WTC11 (cell line): Measurements from ENCODE around the gene KCNK18. TPM values are rescaled to one million over a fixed set of nuclear protein-coding genes. Genes with fewer than 3 reads are reported as not detected.

Experiments used
- ATAC-seq: fragments of 200-7000 bp; cut with Tn5 transposase; 2 replicates; pipeline ENCODE4 v1.10.0; 2021; ENCODE audit warnings: mild to moderate bottlenecking, moderate library complexity
- CTCF ChIA-PET: fragments of 300-600 bp; sonication (Branson Sonifier 250); formaldehyde crosslinking; loops from one replicate; lab custom pipeline; 2021; ENCODE audit warnings: antibody characterized with exemption; lab: Charles Lee
- POLR2A ChIA-PET: fragments of 350-600 bp; sonication (Branson Sonifier 250); formaldehyde crosslinking; loops from one replicate; lab custom pipeline; 2021; ENCODE audit warnings: antibody characterized with exemption; lab: Charles Lee
- DNase-seq: peaks from one replicate; pipeline ENCODE4 v3.0.0; 2021; ENCODE audit warnings: low spot score
- H3K27ac Mint-ChIP-seq: 2 replicates; pipeline ENCODE4 v1.8.0; 2021; ENCODE audit warnings: mixed read lengths
- H3K27me3 Mint-ChIP-seq: 2 replicates; pipeline ENCODE4 v1.8.0; 2021; ENCODE audit warnings: low read depth, mild to moderate bottlenecking, moderate library complexity, mixed read lengths
- H3K36me3 Mint-ChIP-seq: 2 replicates; pipeline ENCODE4 v1.8.0; 2021; ENCODE audit warnings: mixed read lengths
- H3K4me1 Mint-ChIP-seq: 2 replicates; pipeline ENCODE4 v1.8.0; 2022; ENCODE audit warnings: mixed read lengths
- H3K4me3 Mint-ChIP-seq: 2 replicates; pipeline ENCODE4 v1.8.0; 2021; ENCODE audit warnings: mild to moderate bottlenecking, moderate library complexity, mixed read lengths
- H3K9me3 Mint-ChIP-seq: 2 replicates; pipeline ENCODE4 v1.8.0; 2021; ENCODE audit warnings: mixed read lengths
- GABPB1 ChIP-seq: sonication (generic); formaldehyde crosslinking; IDR thresholded peaks from 2 replicates; pipeline ENCODE4 v1.8.1; 2023; ENCODE audit warnings: mild to moderate bottlenecking, missing genetic modification reagents
- MXD4 ChIP-seq: fragments of 250-450 bp; sonication (Bioruptor Pico); IDR thresholded peaks from 2 replicates; pipeline ENCODE4 v1.8.0; 2021; ENCODE audit warnings: mild to moderate bottlenecking, moderate library complexity, borderline replicate concordance
- NFYB ChIP-seq: sonication (generic); formaldehyde crosslinking; conservative IDR thresholded peaks from 2 replicates; pipeline ENCODE4 v1.8.0; 2022; ENCODE audit warnings: low read depth, missing genetic modification reagents
- SOX15 ChIP-seq: fragments of 250-450 bp; sonication (Bioruptor Pico); IDR thresholded peaks from 2 replicates; pipeline ENCODE4 v1.9.0; 2021; ENCODE audit warnings: mild to moderate bottlenecking
- TCF7 ChIP-seq: sonication (generic); formaldehyde crosslinking; IDR thresholded peaks from 2 replicates; pipeline ENCODE4 v1.8.0; 2022; ENCODE audit warnings: mild to moderate bottlenecking, low read depth, missing genetic modification reagents, moderate library complexity
- ZNF263 ChIP-seq: sonication (generic); formaldehyde crosslinking; IDR thresholded peaks from 2 replicates; pipeline ENCODE4 v1.8.1; 2022; ENCODE audit warnings: low read depth, mild to moderate bottlenecking, moderate library complexity, missing genetic modification reagents
- total RNA-seq: library from RNA; stranded (reverse); gene quantifications from 3 replicates; pipeline ENCODE4 v1.2.3, GENCODE V29; 2021
- TF ChIP-seq, protein P1 (sequence below): sonication (generic); formaldehyde crosslinking; IDR thresholded peaks from 2 replicates; pipeline ENCODE4 v1.8.0; 2022; ENCODE audit warnings: missing genetic modification reagents
- TF ChIP-seq, protein P2 (sequence below): sonication (generic); formaldehyde crosslinking; IDR thresholded peaks from 2 replicates; pipeline ENCODE4 v1.8.0; 2023; ENCODE audit warnings: missing genetic modification reagents, mild to moderate bottlenecking, borderline replicate concordance
- TF ChIP-seq, protein P3 (sequence below): fragments of 250-450 bp; sonication (Bioruptor Pico); IDR thresholded peaks from 2 replicates; pipeline ENCODE4 v1.9.0; 2021; ENCODE audit warnings: moderate library complexity, mild to moderate bottlenecking, inconsistent platforms, borderline replicate concordance
- TF ChIP-seq, protein P4 (sequence below): sonication (generic); formaldehyde crosslinking; IDR thresholded peaks from 2 replicates; pipeline ENCODE4 v1.8.0; 2023; ENCODE audit warnings: mild to moderate bottlenecking, missing genetic modification reagents
- TF ChIP-seq, protein P5 (sequence below): sonication (generic); formaldehyde crosslinking; IDR thresholded peaks from 2 replicates; pipeline ENCODE4 v1.8.0; 2022; ENCODE audit warnings: mild to moderate bottlenecking, missing genetic modification reagents
- TF ChIP-seq, protein P6 (sequence below): fragments of 250-450 bp; sonication (Bioruptor Pico); IDR thresholded peaks from 2 replicates; pipeline ENCODE4 v1.9.0; 2021; ENCODE audit warnings: mild to moderate bottlenecking
- TF ChIP-seq, protein P7 (sequence below): sonication (generic); formaldehyde crosslinking; IDR thresholded peaks from 2 replicates; pipeline ENCODE4 v1.8.0; 2022; ENCODE audit warnings: mild to moderate bottlenecking, missing genetic modification reagents

KCNK18 gene
- total RNA-seq, 1 experiment from 2014 or later: not detected

DNA sequence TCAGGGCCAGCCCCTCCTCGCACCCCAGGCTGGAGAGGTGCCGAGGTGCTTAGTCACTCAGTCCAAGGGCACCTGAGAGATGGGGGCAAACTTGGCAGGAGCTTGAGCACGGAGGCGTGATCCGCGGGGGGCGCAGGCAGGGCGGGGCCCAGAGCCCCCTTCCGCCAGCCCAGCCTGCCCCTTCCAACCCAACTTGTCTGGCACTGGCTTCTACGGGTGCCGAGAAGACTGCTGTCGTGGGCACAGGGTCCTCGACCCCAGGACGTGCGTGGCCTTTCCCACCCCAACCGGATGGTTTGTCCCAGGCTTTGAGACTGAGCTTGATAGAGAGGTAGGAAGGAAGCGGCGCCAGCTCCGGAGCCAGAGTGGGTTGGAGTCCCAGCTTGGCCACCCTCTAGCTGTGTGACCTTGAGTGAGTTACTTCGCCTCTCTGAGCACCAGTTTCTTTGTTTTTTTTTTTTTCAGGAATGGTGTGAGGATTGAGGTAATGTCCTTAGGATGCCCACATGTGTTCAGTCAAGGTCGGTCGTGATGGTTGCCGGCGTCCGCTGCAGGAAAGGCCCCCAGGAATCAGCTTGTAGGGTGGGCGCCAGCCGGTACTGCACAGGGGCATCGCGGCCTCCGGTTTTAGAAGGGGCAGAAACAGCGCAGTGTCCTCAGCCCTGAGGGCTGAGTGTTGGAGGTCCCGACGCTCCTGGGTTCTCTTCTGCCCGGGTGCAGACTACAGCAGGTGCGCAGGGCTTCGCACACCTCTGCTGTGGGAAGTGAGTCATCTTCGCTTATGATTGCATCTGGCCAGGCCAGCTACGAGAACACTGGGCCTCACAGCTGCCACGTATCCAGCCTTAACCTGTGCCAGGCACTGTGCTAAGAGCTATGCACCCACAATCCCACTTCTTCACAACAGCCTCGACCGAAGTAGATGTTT is 30.6 kb upstream of the KCNK18 start (continued):
- TF ChIP-seq, protein P1, sequence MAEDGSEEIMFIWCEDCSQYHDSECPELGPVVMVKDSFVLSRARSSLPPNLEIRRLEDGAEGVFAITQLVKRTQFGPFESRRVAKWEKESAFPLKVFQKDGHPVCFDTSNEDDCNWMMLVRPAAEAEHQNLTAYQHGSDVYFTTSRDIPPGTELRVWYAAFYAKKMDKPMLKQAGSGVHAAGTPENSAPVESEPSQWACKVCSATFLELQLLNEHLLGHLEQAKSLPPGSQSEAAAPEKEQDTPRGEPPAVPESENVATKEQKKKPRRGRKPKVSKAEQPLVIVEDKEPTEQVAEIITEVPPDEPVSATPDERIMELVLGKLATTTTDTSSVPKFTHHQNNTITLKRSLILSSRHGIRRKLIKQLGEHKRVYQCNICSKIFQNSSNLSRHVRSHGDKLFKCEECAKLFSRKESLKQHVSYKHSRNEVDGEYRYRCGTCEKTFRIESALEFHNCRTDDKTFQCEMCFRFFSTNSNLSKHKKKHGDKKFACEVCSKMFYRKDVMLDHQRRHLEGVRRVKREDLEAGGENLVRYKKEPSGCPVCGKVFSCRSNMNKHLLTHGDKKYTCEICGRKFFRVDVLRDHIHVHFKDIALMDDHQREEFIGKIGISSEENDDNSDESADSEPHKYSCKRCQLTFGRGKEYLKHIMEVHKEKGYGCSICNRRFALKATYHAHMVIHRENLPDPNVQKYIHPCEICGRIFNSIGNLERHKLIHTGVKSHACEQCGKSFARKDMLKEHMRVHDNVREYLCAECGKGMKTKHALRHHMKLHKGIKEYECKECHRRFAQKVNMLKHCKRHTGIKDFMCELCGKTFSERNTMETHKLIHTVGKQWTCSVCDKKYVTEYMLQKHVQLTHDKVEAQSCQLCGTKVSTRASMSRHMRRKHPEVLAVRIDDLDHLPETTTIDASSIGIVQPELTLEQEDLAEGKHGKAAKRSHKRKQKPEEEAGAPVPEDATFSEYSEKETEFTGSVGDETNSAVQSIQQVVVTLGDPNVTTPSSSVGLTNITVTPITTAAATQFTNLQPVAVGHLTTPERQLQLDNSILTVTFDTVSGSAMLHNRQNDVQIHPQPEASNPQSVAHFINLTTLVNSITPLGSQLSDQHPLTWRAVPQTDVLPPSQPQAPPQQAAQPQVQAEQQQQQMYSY (CRISPR knock-in tag): no peak
- TF ChIP-seq, all 79 proteins: peak for 0

DNA sequence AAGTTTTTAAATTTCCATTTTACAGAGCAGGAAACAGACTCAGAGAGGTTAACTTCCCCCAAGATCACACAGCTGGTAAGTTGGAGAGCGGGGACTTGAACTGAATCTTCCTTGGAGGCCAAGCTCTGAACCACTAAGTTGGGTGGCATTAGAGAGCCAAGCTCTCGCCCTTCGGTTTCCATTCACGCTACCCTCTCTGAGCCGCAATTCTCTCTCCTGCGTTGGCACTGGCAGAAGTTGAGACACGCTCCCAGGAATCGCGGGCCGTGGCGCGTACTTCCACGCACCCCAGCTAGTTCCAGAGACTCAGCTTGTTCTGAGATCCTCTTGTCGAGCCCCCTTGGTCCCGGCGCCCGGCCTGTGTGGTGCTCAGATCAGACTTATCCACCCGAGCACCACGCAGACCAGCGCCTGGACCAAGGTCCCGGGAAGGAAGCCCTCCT is 29.9 kb upstream of the KCNK18 start:
- TF ChIP-seq, protein P2, sequence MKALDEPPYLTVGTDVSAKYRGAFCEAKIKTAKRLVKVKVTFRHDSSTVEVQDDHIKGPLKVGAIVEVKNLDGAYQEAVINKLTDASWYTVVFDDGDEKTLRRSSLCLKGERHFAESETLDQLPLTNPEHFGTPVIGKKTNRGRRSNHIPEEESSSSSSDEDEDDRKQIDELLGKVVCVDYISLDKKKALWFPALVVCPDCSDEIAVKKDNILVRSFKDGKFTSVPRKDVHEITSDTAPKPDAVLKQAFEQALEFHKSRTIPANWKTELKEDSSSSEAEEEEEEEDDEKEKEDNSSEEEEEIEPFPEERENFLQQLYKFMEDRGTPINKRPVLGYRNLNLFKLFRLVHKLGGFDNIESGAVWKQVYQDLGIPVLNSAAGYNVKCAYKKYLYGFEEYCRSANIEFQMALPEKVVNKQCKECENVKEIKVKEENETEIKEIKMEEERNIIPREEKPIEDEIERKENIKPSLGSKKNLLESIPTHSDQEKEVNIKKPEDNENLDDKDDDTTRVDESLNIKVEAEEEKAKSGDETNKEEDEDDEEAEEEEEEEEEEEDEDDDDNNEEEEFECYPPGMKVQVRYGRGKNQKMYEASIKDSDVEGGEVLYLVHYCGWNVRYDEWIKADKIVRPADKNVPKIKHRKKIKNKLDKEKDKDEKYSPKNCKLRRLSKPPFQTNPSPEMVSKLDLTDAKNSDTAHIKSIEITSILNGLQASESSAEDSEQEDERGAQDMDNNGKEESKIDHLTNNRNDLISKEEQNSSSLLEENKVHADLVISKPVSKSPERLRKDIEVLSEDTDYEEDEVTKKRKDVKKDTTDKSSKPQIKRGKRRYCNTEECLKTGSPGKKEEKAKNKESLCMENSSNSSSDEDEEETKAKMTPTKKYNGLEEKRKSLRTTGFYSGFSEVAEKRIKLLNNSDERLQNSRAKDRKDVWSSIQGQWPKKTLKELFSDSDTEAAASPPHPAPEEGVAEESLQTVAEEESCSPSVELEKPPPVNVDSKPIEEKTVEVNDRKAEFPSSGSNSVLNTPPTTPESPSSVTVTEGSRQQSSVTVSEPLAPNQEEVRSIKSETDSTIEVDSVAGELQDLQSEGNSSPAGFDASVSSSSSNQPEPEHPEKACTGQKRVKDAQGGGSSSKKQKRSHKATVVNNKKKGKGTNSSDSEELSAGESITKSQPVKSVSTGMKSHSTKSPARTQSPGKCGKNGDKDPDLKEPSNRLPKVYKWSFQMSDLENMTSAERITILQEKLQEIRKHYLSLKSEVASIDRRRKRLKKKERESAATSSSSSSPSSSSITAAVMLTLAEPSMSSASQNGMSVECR: no peak
- TF ChIP-seq, protein P3, sequence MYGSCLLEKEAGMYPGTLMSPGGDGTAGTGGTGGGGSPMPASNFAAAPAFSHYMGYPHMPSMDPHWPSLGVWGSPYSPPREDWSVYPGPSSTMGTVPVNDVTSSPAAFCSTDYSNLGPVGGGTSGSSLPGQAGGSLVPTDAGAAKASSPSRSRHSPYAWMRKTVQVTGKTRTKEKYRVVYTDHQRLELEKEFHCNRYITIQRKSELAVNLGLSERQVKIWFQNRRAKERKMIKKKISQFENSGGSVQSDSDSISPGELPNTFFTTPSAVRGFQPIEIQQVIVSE: no peak
- no peak for TF ChIP-seq MXD4 (CRISPR knock-in tag)
- TF ChIP-seq, protein P4, sequence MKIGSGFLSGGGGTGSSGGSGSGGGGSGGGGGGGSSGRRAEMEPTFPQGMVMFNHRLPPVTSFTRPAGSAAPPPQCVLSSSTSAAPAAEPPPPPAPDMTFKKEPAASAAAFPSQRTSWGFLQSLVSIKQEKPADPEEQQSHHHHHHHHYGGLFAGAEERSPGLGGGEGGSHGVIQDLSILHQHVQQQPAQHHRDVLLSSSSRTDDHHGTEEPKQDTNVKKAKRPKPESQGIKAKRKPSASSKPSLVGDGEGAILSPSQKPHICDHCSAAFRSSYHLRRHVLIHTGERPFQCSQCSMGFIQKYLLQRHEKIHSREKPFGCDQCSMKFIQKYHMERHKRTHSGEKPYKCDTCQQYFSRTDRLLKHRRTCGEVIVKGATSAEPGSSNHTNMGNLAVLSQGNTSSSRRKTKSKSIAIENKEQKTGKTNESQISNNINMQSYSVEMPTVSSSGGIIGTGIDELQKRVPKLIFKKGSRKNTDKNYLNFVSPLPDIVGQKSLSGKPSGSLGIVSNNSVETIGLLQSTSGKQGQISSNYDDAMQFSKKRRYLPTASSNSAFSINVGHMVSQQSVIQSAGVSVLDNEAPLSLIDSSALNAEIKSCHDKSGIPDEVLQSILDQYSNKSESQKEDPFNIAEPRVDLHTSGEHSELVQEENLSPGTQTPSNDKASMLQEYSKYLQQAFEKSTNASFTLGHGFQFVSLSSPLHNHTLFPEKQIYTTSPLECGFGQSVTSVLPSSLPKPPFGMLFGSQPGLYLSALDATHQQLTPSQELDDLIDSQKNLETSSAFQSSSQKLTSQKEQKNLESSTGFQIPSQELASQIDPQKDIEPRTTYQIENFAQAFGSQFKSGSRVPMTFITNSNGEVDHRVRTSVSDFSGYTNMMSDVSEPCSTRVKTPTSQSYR (CRISPR knock-in tag): no peak
- TF ChIP-seq, protein P5, sequence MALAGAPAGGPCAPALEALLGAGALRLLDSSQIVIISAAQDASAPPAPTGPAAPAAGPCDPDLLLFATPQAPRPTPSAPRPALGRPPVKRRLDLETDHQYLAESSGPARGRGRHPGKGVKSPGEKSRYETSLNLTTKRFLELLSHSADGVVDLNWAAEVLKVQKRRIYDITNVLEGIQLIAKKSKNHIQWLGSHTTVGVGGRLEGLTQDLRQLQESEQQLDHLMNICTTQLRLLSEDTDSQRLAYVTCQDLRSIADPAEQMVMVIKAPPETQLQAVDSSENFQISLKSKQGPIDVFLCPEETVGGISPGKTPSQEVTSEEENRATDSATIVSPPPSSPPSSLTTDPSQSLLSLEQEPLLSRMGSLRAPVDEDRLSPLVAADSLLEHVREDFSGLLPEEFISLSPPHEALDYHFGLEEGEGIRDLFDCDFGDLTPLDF: no peak
- TF ChIP-seq GABPB1 (CRISPR knock-in tag): no peak
- no peak for TF ChIP-seq TCF7
- TF ChIP-seq ZNF263 (CRISPR knock-in tag): no peak
- TF ChIP-seq, protein P6, sequence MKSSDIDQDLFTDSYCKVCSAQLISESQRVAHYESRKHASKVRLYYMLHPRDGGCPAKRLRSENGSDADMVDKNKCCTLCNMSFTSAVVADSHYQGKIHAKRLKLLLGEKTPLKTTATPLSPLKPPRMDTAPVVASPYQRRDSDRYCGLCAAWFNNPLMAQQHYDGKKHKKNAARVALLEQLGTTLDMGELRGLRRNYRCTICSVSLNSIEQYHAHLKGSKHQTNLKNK (CRISPR knock-in tag): no peak
- TF ChIP-seq SOX15 (CRISPR knock-in tag): no peak
- TF ChIP-seq, protein P7, sequence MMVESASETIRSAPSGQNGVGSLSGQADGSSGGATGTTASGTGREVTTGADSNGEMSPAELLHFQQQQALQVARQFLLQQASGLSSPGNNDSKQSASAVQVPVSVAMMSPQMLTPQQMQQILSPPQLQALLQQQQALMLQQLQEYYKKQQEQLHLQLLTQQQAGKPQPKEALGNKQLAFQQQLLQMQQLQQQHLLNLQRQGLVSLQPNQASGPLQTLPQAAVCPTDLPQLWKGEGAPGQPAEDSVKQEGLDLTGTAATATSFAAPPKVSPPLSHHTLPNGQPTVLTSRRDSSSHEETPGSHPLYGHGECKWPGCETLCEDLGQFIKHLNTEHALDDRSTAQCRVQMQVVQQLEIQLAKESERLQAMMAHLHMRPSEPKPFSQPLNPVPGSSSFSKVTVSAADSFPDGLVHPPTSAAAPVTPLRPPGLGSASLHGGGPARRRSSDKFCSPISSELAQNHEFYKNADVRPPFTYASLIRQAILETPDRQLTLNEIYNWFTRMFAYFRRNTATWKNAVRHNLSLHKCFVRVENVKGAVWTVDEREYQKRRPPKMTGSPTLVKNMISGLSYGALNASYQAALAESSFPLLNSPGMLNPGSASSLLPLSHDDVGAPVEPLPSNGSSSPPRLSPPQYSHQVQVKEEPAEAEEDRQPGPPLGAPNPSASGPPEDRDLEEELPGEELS (CRISPR knock-in tag): no peak
- TF ChIP-seq NFYB (CRISPR knock-in tag): no peak
- Mint-ChIP-seq H3K4me1 (peaks cover 38% of the 10 kb centered on the region), H3K4me3 (peak overlapping the region; percentile 68), H3K27ac (no peak overlapping the region), H3K36me3 (no peaks in the 10 kb centered on the region), H3K9me3 (no peaks in the 10 kb centered on the region), H3K27me3 (peaks cover 100% of the 10 kb centered on the region)
- no peak for DNase-seq
- ChIA-PET POLR2A (interaction anchor here (1.2 to 1.4 kb wide), 2 partner anchors 28 to 33 kb away, joined by 3 to 4 read pairs; no protein-coding TSS in a partner anchor), CTCF (interaction anchor here (0.8 to 5.0 kb wide), 32 partner anchors 8 to 540 kb away, joined by 3 to 72 read pairs (median 6); partner anchors contain the start of gene ENO4)
- no peak for ATAC-seq
